MCF 10A (cell line): ENCODE measurements around the gene IQCC. TPM values are rescaled to one million over a fixed set of nuclear protein-coding genes. Genes with fewer than 3 reads are reported as not detected.

Experiments used
- BruUV-seq: library from RNA; stranded (reverse); fragments of 400-500 nt; replicated peaks from 2 replicates; lab custom pipeline; 2021; lab: Mats Ljungman, UMichigan
- CTCF ChIA-PET: fragments of 300-600 bp; sonication (Branson Sonifier 250); formaldehyde crosslinking; extraction: SDS; loops from one replicate; lab custom pipeline; 2021; ENCODE audit warnings: antibody characterized with exemption, inconsistent platforms; lab: Yijun Ruan, JAX
- POLR2A ChIA-PET: fragments of 300-600, 350-650 bp; sonication (Branson Sonifier 250); formaldehyde crosslinking; extraction: SDS; loops from one replicate; lab custom pipeline; 2020; ENCODE audit warnings: antibody characterized with exemption, inconsistent platforms; lab: Yijun Ruan, JAX
- DNase-seq: peaks from one replicate; pipeline ENCODE4 v3.0.0-alpha.2; 2018; ENCODE audit not compliant: unreplicated experiment
- H3K27ac Mint-ChIP-seq: one replicate; pipeline ENCODE4 v1.8.0; 2022; ENCODE audit warnings: mild to moderate bottlenecking, low read depth, mixed read lengths; ENCODE audit not compliant: unreplicated experiment
- H3K27me3 Mint-ChIP-seq: one replicate; pipeline ENCODE4 v1.8.0; 2022; ENCODE audit warnings: mixed read lengths; ENCODE audit not compliant: insufficient read depth, unreplicated experiment
- H3K36me3 Mint-ChIP-seq: one replicate; pipeline ENCODE4 v1.8.0; 2022; ENCODE audit warnings: mild to moderate bottlenecking, moderate library complexity, mixed read lengths; ENCODE audit not compliant: insufficient read depth, unreplicated experiment
- H3K4me1 Mint-ChIP-seq: one replicate; pipeline ENCODE4 v1.8.0; 2022; ENCODE audit warnings: mixed read lengths; ENCODE audit not compliant: insufficient read depth, unreplicated experiment
- H3K4me3 Mint-ChIP-seq: one replicate; pipeline ENCODE4 v1.8.0; 2022; ENCODE audit warnings: mild to moderate bottlenecking, moderate library complexity, mixed read lengths; ENCODE audit not compliant: unreplicated experiment
- H3K9me3 Mint-ChIP-seq: one replicate; pipeline ENCODE4 v1.8.0; 2022; ENCODE audit warnings: mixed read lengths; ENCODE audit not compliant: unreplicated experiment
- intact Hi-C: fragments of 100-400 bp; cut with micrococcal nuclease; formaldehyde crosslinking; loops from 2 replicates; pipeline ENCODE4 v1.14.1; 2022
- total RNA-seq: library from RNA; stranded (reverse); gene quantifications from 2 replicates; pipeline ENCODE4 v1.2.3, GENCODE V29; 2022
- TF ChIP-seq, protein P1 (sequence below): fragments of 200-600 bp; IDR thresholded peaks from one replicate; pipeline ENCODE4 v1.8.0; 2022; ENCODE audit warnings: antibody characterized with exemption, mild to moderate bottlenecking; ENCODE audit not compliant: unreplicated experiment

IQCC gene
- total RNA-seq, 1 experiment from 2014 or later = 1.9 TPM

DNA sequence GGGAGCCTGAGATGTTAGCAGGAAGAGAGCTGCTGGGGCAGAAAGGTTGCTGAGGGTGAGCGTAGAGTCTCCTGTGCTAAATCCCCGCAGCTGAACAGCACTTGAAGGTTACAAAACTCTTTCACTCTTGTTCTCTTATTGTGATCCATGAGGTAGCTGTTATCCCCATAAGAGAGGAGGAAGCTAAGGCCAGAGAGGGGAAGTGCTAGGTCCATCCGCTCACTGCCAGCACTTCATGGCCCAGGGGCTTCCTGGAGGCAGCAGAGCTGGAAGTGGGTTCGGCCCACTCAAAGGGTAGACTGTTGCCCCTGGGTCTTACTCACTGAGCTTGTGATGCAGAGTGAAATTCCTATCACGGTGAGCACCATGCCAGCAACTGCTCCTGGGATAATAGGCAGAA, 11.1 kb downstream of the IQCC start:
- peak overlapping the region; percentile 54 for H3K27ac Mint-ChIP-seq
- DNase-seq = no peak
- no peak overlapping the region for H3K4me3 Mint-ChIP-seq
- H3K27me3 Mint-ChIP-seq = no peaks in the 10 kb centered on the region
- H3K36me3 Mint-ChIP-seq = peaks cover 43% of the 10 kb centered on the region
- peaks cover 8% of the 10 kb centered on the region for H3K4me1 Mint-ChIP-seq
- TF ChIP-seq, protein P1, sequence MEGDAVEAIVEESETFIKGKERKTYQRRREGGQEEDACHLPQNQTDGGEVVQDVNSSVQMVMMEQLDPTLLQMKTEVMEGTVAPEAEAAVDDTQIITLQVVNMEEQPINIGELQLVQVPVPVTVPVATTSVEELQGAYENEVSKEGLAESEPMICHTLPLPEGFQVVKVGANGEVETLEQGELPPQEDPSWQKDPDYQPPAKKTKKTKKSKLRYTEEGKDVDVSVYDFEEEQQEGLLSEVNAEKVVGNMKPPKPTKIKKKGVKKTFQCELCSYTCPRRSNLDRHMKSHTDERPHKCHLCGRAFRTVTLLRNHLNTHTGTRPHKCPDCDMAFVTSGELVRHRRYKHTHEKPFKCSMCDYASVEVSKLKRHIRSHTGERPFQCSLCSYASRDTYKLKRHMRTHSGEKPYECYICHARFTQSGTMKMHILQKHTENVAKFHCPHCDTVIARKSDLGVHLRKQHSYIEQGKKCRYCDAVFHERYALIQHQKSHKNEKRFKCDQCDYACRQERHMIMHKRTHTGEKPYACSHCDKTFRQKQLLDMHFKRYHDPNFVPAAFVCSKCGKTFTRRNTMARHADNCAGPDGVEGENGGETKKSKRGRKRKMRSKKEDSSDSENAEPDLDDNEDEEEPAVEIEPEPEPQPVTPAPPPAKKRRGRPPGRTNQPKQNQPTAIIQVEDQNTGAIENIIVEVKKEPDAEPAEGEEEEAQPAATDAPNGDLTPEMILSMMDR = no peak
- CTCF ChIA-PET = interaction anchor here (0.5 to 3.1 kb wide), 30 partner anchors 10 to 199 kb away, joined by 3 to 24 read pairs (median 5); partner anchors contain the start of genes BSDC1, HDAC1, IQCC and MARCKSL1
- no TSS peak for BruUV-seq
- intact Hi-C loops = loop anchor here (5.0 kb wide), 1 partner anchor 176 kb away; the partner anchor contains the start of gene BSDC1
- POLR2A ChIA-PET = interaction anchor here (1.2 to 2.3 kb wide), 6 partner anchors 10 to 178 kb away, joined by 3 to 19 read pairs (median 4); partner anchors contain the start of genes BSDC1, IQCC and TXLNA
- H3K9me3 Mint-ChIP-seq = no peaks in the 10 kb centered on the region

DNA sequence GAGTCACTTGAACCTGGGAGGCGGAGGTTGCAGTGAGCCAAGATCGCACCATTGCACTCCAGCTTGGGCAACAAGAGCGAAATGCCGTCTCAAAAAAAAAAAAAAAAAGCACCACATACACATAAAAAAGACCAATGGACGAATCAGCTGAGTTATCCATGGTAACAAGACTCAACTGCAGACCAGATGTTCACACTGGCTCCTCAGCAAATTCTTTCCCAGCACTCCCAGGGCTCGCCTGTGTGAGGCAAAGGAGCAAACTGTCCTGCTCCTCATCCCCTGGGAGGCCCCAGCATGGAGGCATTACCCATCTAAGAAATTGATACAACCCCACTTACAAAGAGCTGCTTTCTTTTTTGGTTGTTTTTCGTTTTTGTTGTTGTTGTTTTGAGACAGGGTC, 13.6 kb downstream of the IQCC start:
- TF ChIP-seq, protein P1 = no peak
- Mint-ChIP-seq H3K36me3 (peaks cover 52% of the 10 kb centered on the region), H3K27ac (no peak overlapping the region), H3K27me3 (no peaks in the 10 kb centered on the region), H3K4me3 (no peak overlapping the region), H3K4me1 (peaks cover 9% of the 10 kb centered on the region), H3K9me3 (no peaks in the 10 kb centered on the region)
- BruUV-seq = no TSS peak
- ChIA-PET POLR2A (interaction anchor here (0.6 to 1.3 kb wide), 4 partner anchors 9 to 85 kb away, joined by 3 to 7 read pairs (median 3); partner anchors contain the start of gene IQCC), CTCF (interaction anchor here (0.5 to 0.6 kb wide), 3 partner anchors 17 to 470 kb away, joined by 3 read pairs; partner anchors contain the start of gene KPNA6)
- no peak for DNase-seq
- intact Hi-C loops = loop anchor here (5.0 kb wide), 1 partner anchor 173 kb away; the partner anchor contains the start of gene BSDC1

DNA sequence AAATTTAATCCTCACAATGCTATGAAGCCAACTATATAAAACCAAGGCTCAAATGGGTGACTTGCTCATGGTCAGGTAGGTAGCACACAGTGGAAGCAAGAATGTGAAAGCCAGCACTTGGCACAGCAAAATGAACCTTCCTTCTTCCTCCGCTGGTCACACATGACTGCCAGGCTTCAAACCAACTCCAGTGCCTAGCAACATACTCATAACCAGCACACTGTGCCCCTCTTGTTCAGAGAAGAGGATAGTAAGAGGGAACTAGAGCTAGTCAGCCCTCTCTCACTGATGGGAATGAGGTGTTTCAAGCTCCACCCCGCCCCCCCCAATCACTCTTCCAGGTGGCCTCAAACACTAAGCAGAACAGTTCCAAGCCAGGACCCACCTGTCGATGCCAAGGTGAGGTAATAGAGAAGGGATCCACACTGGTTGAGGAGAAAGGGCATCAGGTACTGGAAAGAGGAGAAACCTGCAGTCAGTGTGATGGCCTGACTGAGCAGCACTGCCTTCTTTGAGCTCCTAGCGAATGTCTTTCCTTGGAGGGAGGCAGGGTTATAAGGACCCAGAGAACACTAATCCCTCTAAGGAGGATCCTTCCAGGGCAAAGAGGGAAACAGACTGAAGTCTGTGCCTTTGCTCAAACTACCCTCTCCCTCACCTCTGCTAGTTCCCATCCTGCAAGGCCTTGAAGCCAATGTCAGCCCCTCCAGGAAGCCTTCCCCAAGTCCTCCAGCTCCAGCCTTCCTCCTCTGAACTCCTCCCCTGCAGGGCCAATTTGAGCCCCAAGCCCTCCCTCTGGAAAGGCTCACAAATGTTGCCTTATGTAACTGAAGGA, 15.5 kb downstream of the IQCC start:
- H3K27ac Mint-ChIP-seq = peak overlapping the region; percentile 98
- CTCF ChIA-PET = interaction anchor here (0.6 kb wide), 4 partner anchors 28 to 187 kb away, joined by 3 to 5 read pairs (median 3); no protein-coding TSS in a partner anchor
- DNase-seq = no peak
- intact Hi-C loops = no loop called here
- no TSS peak for BruUV-seq
- peaks cover 9% of the 10 kb centered on the region for H3K4me1 Mint-ChIP-seq
- peaks cover 64% of the 10 kb centered on the region for H3K36me3 Mint-ChIP-seq
- H3K4me3 Mint-ChIP-seq = peak overlapping the region; percentile 90
- POLR2A ChIA-PET = interaction anchor here (0.6 to 1.3 kb wide), 3 partner anchors 15 to 567 kb away, joined by 3 to 5 read pairs (median 5); partner anchors contain the start of genes HDAC1 and IQCC
- H3K9me3 Mint-ChIP-seq = no peaks in the 10 kb centered on the region
- TF ChIP-seq, protein P1 = no peak
- no peaks in the 10 kb centered on the region for H3K27me3 Mint-ChIP-seq

DNA sequence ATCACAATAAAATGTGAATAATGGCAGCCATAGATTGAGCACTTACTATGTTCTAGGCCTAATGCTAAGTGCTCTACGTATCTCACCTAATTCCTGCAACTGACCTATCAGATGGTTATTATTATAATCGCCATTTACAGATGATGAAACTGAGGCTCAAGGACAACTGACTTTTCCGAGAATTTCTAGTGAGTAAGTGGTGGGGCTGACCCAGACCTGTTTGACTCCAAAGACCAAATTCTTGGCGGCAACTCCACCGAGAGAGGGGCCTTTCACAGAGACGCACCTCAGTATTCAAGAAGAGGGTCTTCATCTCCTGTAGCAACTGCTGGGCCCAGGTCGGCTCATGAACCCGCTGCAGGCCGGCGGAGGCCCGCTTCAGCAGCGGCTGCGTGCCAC, 16.1 kb downstream of the IQCC start:
- intact Hi-C loops = no loop called here
- no peak for DNase-seq
- Mint-ChIP-seq H3K36me3 (peaks cover 64% of the 10 kb centered on the region), H3K27me3 (no peaks in the 10 kb centered on the region), H3K4me1 (peaks cover 9% of the 10 kb centered on the region), H3K4me3 (peak overlapping the region; percentile 90), H3K27ac (peak overlapping the region; percentile 98), H3K9me3 (no peaks in the 10 kb centered on the region)
- ChIA-PET CTCF (interaction anchor here (0.6 kb wide), 2 partner anchors 180 to 187 kb away, joined by 3 read pairs; no protein-coding TSS in a partner anchor), POLR2A (interaction anchor here (0.7 to 1.3 kb wide), 2 partner anchors 16 to 432 kb away, joined by 3 to 5 read pairs; partner anchors contain the start of gene IQCC)
- TSS peak; percentile 51 for BruUV-seq
- TF ChIP-seq, protein P1 = no peak
